NCI-H1694 treated with DMSO at 0.1 percent for 48 hours (cell line): ENCODE results near the gene LLPH.
"Not testable (repeated sequence)": the region's sequence is repeated elsewhere in the genome, so short reads cannot be mapped to it uniquely, and the experiment has no call there.

Source experiments
- DNase-seq: peaks from one replicate; lab custom pipeline; 2025; lab: John Stamatoyannopoulos, UW

Gene LLPH

GRCh38 chr12:66130267-66131066, at the start of gene LLPH:
TSS of gene LLPH (minus strand) at chr12:66130750. CDS start at chr12:66129106, 1,644 bp downstream.
- peak; percentile 51 for DNase-seq

- no peak for DNase-seq
These were observed 45.8 kb upstream of the LLPH start for GRCh38 chr12:66176105-66176900.

- not testable (repeated sequence) for DNase-seq
These were observed 44.1 kb upstream of the LLPH start for GRCh38 chr12:66174391-66175325.

GRCh38 chr12:66170606-66171005, 40.1 kb upstream of the LLPH start:
- DNase-seq = no peak

GRCh38 chr12:66169221-66170170, 38.9 kb upstream of the LLPH start, which contains the start of gene TMBIM4:
TSS of gene TMBIM4 (minus strand) at chr12:66169996. CDS start at chr12:66169951, 45 bp downstream.
- DNase-seq = peak; percentile 87

- no peak for DNase-seq
These were observed 37.9 kb upstream of the LLPH start for GRCh38 chr12:66168410-66168809.

- no peak for DNase-seq
These were observed 36.0 kb upstream of the LLPH start for GRCh38 chr12:66166561-66166960.

GRCh38 chr12:66165141-66165540, 34.6 kb upstream of the LLPH start:
- DNase-seq = no peak

GRCh38 chr12:66164349-66164821, 33.8 kb upstream of the LLPH start:
- no peak for DNase-seq

GRCh38 chr12:66163289-66163688, 32.7 kb upstream of the LLPH start:
- DNase-seq = no peak

- DNase-seq = no peak
These were observed 32.2 kb upstream of the LLPH start for GRCh38 chr12:66162701-66163100.

GRCh38 chr12:66160704-66161103, 30.2 kb upstream of the LLPH start:
- DNase-seq = no peak

- DNase-seq = no peak
These were observed 28.6 kb upstream of the LLPH start for GRCh38 chr12:66159123-66159522.

GRCh38 chr12:66156654-66157053, 26.1 kb upstream of the LLPH start:
- no peak for DNase-seq

GRCh38 chr12:66154776-66155175, 24.2 kb upstream of the LLPH start:
- no peak for DNase-seq

- no peak for DNase-seq
These were observed 22.2 kb upstream of the LLPH start for GRCh38 chr12:66152732-66153131.

GRCh38 chr12:66149702-66150398, 19.3 kb upstream of the LLPH start:
- DNase-seq = no peak

- DNase-seq = peak; percentile 9
These were observed 14.5 kb upstream of the LLPH start for GRCh38 chr12:66144791-66145754.

GRCh38 chr12:66143868-66144267, 13.3 kb upstream of the LLPH start:
- no peak for DNase-seq
